ENCODE data around the gene ANKRD1.

Gene ANKRD1

DNA sequence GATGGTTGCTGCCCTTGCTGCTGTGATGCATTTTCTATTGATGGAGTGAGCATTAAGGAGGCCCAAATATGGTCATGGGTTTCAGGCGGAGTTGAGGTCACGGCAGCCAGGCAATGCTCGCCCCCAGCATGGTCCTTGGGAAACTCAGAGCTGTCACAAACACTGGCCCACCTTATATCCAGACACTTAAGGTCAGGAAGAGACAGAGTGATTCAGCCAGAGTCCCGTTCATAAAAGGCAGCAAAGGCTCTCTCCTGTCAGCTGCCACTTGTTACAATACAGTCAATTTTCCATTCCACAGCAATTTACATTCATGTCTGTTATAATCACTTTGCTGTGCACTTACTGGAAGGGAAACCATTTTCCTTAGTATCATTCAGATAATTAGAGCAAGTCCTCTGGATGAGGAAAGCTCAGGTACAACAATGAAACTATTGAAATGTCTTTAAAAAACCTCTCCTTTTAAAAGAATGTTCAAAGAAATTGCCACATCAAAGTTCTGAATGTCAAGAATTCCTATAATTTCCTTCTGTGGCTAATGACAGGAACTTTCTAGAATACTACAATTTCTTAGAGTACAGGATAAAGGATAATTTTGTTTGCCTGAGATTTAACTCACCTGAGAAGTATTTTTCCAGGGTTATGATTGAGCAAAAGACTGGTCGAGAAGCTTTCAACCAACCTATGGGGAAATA, 14.8 kb upstream of the ANKRD1 start:
- no peak for FAIRE-seq

DNA sequence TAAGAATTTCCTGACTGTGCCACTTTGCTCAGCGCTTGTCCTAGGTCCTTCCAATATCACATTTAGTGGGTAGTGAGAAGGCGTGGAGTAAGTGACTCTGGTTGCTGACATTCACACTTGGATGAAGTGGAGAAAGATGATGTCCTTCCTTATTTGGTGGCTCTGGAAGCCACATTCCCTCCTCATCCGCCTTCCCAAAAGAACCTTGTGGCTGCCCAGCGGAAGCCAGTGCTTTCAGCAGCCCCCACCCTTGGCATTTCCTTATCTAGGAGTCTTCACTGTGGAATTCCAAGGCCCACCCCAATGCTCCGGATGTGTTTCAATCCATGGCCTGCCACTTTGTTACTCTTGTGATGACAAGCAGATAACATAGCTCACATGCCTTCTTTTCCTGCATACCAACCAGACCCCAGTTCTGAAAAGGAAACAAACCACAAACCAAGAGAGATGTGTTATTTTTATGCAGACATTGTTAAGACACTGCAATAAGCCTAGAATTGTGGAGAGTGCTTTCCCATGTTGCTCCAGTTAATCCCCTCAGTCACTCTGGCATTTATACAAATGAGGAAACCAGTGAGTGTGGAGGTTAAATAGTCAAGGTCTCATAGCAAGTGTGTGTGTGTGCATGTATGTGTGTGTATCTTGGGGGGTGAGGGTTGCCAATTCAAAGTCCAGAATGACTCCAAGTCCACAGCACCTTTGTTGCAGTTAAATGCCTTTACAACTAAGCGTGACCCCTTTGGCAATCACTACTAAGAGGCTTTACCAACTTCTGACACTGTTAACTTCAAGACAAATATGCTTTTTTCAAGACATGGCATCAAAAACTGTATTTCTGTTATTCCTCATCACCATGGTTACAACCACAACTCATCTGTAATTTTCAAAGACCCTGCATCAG, 10.3 kb upstream of the ANKRD1 start:
- no peak for FAIRE-seq

DNA sequence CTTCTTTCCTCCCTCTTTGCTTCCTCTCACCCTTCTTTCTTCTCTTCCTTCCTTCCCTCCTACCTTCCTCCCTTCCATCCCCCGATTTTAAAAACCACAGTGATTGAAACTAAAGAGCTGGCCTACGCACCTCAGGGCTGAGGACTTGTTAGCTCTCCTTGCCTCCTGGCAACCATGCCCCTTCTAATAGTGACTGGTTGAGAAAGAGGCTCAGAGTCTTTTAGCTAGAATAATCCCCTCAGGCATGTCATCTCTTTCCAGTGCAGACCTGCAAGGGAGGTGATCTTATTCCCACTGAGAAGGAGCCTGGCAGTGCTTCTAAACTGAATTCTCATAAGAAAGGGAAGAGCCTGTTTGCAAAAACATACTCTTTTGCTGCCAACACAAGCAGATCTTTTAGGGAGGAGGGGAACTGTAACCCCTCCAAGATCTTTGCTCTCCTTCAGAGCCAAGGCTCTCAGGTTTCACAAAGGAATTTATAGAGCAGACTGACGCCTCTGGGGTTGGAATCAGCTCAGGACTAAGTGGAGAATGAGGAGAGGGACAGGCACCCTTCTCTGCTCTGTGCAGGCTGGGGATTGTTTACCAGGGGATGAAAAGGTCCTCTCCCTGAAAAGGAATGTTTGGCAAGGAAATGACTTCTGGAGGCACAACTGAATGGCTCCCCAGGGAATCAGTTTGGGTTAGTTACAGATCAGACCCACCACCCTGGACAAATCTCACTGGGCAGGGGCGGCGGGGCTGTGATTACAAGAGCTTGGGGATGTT, 9.4 kb upstream of the ANKRD1 start:
- no peak for FAIRE-seq

DNA sequence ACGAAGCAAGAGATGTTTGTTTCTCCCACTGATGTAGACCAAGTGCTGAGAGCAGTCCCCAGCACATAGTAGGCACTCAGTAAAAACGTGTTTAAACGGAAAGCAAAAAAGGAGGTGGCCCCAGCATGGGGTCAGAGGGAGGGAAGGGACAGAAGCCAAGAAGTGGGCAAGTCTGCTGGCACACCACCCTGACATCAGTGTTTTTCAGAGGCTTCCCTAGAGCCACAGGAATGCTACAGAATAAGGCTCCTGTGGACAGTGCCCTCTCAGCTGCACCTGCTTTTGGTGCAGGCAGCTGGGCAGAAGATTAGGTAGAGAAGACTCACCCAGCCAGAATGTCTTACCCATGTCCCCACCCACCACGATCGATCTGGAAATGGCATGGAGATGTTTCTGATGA, 8.3 kb upstream of the ANKRD1 start:
- FAIRE-seq = no peak

DNA sequence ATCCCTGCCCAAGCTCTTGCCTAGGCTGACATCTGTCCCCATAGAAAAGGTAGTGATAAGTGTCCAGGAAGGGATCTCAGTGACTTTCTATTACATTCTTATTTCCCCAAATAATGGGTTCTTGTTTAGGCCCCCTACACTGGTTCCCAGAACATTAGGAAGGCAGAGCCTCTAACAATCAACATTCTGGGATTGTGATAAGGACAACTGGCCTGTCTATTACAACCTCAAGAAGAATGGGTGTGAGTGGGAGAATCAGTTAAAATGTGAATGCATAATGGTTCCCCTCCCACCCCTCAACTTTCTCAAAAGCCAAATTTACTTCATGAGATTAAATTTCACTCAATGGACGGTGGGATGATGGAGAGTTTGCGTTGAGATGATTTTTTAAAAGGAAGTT, 6.4 kb upstream of the ANKRD1 start:
- no peak for FAIRE-seq

DNA sequence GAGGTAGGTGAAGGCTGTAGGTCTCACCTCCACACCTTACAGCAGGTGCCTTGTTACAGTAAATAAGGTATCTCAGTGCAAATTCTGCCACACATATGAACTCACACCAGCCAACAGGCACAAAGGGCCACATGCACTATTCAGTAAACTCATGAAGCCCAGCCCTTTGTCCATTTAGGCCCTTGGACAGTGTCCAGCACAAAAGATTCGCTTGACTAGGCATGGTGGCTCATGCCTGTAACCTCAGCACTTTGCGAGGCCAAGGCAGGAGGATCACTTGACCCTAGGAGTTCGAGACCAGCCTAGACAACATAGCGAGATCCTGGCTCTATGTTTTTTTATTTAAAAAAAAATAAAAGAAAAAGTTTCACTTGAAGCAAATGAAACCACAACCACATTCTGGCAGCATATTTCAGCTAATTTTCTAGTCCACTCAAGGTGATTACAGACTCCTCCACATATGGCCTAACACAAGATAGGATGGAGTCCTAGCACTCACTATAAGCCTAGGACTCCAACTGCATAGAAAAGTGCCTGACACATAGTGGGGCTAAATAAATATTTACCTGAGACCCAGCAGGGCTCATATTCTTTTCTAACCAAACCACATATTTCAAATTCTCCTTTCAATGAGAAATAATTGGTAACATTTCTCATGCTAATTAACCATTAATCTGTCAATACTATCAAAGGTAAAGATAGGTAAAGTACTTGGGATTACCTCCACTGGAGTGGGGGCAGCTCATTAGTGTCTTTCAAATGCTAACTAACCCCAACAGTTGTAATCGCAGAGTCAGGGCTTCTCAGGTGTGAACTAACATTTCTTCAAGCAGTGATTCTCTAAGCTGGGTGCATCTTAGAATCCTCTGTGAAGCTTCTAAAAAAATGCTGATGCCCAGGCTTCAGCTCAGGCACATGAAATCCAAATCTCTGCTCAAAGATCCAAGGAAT, 4.5 kb upstream of the ANKRD1 start:
- FAIRE-seq = no peak

DNA sequence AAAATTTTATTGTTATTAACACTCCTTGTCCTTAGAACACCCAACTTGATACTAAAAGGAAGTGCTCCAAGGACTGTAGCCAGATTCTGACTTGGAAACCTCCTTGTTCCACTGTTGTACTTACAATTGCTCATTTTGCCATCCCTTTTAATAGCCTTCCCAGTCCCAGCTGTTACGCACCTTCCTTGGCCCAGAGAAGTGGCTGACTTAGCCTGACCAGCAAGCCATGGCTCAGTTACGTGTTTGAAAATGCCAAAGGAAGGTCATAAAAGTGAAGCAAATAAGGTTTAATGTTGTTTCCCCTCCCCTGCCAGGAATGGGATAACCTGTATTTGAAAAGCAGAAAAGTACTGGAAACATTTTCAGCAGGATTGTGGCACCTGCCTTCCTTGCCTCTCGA, 3.7 kb upstream of the ANKRD1 start:
- FAIRE-seq = no peak

DNA sequence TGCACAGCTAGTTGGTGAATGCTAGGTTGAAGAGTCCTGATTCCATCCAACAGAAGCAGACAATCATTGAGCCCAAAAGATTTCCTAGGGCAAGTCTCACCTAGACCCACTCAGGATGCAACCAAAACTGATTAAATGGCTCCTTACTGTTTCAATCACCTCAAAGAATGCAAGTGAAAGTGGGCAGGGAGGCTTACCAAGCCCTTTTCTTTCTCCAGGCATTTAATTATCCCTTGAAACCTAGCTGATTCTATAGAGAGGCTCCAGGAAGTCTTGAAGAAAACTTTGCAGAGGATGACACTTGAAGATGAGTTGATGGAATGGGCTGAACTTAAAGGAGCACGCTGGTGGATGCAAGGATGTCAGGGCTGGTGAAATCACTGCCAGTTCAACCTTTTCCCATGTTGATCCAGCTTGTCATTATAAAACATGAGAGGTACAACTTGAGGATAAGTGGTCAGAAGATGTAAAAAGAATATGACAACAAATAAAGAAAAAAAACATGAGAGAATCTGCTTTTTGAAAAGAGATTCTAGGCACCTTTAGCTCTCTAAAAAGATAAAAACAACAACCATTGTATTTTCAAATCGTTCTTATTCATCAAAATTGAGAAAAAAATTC, 2.3 kb upstream of the ANKRD1 start:
- no peak for FAIRE-seq

DNA sequence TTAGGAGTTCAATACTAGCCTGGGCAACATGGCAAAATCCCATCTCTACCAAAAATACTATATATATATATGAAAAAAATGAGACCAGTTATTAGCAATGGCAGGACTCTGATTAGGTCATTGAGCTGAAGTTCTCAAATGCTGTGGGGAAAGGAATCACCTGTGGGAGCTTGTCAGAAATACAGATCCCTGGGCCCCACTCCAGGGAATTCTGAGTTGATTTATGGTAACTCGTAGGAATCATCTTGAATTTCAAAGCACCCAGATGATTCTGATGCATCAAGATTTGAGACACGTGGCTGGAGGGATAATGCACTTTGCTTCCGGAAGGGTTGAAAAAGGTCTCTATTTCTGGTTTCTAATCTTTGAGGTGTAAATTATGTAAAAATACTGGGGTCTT, 1.0 kb upstream of the ANKRD1 start:
- no peak for FAIRE-seq

DNA sequence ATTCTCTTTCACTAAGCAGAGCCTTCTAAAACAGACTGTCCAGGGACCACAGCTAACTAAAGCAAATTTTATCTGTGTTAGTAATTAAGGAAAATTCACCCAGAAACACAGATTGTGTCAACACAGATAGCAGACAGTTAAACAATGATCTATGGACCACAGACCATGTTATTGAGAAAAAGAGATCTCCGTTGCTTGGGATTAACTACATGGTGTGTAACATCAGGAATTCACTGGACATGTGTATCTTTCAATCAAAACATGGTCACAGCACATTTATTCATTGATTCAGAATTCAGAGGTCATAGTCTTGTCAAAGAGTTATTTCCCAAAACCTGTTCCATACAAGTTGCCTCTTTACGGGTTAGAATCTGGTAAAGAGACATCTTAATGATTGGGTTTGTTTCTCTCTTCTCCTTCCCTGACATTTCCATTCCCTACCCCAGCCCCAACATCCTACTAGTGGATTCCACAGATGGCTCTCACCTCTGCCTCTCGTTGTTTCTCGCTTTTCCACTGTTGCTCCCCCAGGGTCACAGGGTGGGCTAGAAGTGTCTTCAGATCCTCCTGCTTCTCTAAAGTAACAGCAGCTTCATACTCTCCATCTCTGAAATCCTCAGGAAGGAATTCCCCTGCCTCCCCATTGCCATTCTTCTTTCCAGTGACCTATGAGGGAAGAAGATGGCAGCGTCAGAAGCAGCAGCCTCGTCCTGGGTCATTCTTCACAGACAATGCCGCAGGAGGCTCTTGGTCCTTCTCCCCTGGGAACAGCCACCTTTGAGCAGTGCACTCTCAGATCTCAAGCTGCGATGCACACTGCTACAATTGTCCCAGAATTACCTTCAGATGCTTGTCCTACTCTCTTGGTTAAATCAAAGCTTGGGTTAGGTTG, 958 bp downstream of the ANKRD1 start:
- FAIRE-seq = no peak

DNA sequence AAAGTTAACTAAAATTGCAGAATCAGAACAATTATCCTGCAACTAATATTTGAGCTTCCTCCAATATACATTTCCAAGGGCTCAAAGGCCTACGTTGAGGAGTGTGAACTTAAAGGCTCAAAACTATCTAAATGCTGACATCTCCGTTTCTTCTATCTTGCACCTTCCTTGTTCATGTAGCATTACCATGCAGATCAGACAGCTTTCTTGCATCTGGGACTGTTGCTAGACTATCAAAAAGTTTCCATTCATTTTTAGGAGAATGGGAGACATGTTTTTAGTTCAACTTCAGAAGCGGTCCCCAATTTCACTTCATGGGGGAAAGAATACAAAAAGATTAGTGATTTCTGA, 2.9 kb downstream of the ANKRD1 start:
- FAIRE-seq = no peak

DNA sequence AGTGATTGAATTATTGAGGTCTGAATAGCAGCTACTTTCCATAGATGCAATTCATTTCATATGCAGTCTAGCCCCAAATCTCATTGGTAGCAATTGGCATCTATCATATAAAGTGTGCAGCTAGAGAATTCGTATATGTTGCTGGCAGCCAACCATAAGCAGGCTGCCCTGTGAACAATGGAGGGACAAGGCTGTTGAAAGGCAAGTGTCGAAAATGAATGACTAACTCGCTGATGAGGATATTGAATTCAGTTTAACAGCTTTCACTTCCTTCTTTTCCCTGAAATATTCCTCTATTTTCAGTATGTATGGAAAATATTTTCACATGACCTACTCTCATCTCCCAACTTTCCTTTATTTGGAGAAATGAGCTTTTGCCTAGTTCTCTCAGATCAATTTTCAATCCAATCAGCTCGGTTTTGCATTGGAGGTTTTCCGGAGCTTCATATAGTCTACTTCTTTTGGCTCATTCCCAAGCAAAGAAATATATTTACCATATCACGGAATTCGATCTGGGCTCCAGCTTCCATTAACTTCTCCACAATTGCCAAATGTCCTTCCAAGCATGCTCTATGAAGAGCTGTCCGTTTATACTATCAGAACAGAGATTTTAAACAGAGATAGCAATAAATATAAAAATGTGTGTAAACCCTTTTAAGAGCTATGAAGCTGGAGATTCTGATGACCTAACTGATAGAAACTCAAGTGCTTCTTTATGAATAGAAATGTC, 3.5 kb downstream of the ANKRD1 start:
- no peak for FAIRE-seq

DNA sequence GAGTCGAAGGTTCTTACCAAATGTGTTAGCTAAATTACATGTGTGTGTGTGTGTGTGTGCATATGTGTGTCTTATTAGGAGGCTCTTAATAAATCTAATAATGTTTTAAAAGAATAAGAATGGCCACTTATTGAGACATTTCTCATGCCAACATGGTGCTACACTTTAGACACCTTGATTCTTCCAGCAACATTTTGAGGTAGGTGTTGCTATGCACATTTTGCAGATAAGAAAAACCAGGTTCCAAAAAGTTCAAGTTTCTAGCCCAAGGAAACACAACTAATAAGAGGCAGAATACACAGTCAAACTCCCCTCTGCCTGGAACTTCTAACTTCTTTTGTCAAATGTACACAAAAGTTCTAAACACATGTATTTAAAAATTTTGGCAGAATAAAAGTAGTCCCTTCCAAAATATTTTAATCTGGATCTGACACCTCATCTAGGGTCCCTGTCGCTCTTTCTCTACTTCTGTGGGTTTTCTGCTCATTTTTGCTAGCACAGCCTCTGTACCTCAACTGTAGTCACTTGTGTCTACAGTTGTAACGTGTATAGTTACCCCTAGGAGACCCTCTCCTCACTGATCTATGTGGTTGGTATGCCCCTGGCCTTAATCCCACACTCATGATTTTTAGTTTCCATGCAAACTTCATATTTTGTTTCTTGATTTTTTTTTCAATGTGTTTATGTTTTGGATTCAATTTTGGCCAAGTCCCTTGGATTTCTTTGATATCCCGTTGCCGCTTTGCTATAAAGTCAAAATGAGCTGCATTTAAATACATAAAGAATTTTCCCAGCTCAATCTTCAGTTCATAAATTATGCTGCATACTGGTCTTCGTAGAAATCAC, 4.3 kb downstream of the ANKRD1 start:
- FAIRE-seq = no peak

DNA sequence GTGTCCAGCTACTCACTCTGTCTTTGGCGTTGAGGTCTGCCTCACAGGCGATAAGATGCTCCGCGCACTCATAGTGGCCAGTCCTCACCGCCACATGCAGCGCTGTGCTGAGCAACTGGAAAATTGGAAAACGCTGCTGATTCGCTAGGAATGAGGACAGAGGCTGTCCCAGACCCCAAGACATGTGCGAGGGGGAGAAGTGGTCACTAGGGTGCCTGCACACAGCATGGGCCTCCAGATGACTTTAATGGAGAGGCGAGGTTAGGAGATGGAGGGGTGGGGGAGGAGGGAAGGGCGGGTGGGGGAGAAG, 5.2 kb downstream of the ANKRD1 start:
- FAIRE-seq = no peak

DNA sequence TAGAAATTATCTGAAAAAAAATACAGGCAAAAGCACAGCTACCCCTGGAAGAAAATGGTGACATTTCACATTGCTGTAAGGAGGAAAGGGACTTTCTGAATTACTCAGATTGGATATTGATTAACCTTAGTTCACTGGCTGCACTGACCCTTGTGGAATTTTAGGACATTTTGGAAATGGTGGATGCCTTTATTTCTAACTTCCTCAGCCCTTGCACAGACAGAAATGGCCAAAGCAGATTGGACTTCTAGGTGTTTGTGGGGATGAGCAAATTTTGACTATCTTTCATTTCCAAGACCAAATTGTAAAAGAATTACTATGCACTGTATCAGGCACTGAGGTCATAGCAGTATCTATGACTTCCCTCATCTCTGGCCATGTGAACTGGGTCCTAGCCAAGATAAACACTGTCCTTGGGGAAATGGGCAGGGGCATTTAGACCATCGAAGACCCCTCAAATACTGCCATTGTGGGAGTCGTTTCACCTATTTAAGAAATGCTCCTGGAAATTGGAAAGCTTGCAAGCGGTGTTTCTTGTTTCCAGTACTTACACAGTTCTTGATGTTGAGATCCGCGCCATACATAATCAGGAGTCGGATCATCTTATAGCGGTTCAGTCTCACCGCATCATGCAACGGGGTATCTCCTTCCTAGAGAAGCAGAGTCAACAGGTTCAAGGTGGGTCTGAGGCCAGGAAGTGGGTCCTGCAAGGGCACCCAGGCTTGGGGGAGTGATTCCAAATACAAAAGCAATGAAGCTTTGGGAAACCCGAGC, 5.7 kb downstream of the ANKRD1 start:
- FAIRE-seq = no peak

DNA sequence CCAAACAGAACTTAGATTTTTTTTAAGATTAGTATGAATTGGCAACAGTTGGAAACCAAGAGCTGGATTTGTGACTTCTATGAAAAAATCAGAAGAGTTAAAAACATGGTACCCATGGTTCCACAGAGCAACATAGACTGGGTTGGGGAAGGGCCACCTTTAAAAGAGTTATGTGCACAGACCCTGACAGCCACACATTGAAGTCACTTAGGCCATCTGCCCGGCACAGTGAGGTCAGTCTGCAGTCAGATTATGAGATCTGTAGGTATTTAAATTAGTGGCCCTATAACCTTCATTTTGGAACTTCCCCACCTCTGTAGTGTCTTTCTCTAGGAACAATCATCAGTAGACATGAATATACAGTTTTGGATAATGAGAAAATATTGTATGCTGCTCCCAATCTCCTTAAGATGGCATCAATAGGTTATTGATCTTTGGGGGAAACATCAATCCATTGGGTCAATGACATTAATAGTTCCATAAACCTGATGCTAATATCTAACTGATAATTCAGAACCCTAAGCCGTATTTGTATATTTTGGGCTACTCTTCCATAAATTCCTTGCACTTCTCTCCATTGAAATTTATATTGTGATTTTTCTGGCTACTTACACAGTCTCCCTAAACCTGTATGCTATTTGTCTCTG, 7.0 kb downstream of the ANKRD1 start:
- FAIRE-seq = no peak

DNA sequence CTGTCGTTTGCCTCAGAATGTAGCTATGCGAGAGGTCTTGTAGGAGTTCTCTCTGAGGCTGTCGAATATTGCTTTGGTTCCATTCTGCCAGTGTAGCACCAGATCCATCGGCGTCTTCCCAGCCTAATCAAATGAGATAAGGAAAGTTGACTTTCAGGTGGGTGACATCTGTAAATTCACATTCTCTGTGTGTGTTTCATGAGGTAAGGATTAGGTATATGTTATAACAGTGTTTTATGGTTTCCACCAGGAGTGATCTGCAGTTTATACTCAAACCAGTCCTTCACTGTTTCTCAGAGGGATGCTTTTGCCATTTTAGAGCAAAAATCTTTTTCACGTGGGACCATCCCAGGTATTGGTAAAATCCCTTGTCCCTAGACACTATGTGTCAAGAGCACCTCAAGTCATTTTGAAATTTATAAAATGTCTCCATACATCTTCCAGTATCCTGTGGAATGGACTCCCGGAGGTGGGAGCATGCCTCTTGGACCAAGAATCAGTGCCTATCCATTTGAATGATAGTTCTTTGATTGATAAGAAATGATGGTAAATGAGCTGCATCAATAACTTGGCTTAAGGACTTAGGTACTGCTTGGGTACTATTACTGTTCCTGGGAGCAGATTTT, 7.9 kb downstream of the ANKRD1 start:
- FAIRE-seq = no peak

DNA sequence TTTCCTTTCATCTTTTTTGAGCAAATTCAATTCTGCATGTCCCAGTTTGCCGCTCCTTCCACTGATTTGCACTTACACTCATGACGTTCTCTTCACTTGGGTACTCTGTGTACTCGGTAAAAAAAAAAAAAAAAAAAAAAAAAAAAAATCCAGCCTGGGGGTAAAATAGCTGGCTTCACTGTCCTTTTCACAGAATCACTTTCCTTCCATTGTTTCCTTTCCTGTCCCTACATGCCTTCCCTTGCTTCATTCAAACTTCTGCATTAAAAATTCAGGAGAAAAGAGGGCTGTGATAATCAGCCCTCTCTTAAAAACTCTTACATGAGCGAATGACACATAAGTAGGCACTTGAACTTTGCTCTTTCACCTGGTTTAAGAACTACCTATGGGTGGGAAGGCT, 8.7 kb downstream of the ANKRD1 start:
- FAIRE-seq = no peak

Data from G401.6 (cell line).